Measurements from ENCODE around the gene LIAS. TPM values are rescaled to one million over a fixed set of nuclear protein-coding genes. Genes with fewer than 3 reads are reported as not detected.

Gene LIAS
- 12.1 and 14.4 TPM in 2 replicates for total RNA-seq

DNA sequence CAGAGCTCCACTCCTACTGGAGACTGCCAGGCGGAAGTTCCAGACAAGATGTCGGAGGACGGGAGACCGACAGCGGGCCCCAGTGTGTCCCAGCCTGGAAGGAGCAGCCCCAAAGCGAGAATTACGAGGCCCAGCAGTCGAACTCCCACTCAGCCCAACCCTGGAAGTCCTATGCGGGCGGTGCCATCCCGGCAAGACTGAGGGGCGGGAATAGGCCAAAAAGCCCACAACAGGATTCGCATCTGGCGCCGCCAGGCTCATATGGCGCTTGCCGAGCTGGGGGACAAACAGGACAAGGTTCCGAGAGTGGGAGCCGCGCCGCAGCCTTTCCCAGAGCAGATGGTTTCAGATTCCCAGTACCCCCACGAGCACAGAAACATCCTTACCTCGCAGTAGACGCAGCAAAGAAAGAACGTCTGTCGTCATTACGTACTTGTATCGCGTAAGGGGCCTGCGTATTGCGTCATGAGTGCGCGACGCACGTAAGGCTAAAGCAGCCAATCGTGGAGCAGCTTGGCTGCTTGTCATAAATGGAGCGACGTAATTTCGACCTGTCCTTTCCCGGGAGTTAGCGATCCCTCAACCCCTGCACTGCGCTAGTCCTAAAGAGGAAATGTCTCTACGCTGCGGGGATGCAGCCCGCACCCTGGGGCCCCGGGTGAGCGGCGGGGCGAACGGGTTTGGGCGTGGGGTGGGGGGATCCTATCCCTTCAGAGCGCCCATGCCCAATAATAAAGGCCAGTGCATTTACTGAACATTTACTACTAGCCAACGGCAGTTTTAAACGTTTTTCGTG, at the start of gene LIAS, which contains the start of gene RPL9:
TSS of gene LIAS (plus strand) at position 552 of the 796 bp plus-strand sequence. CDS start at position 614, 62 bp downstream.
TSS of gene RPL9 (minus strand) at position 418 of the 796 bp plus-strand sequence. CDS start 483 bp downstream, outside the sequence.

DNA sequence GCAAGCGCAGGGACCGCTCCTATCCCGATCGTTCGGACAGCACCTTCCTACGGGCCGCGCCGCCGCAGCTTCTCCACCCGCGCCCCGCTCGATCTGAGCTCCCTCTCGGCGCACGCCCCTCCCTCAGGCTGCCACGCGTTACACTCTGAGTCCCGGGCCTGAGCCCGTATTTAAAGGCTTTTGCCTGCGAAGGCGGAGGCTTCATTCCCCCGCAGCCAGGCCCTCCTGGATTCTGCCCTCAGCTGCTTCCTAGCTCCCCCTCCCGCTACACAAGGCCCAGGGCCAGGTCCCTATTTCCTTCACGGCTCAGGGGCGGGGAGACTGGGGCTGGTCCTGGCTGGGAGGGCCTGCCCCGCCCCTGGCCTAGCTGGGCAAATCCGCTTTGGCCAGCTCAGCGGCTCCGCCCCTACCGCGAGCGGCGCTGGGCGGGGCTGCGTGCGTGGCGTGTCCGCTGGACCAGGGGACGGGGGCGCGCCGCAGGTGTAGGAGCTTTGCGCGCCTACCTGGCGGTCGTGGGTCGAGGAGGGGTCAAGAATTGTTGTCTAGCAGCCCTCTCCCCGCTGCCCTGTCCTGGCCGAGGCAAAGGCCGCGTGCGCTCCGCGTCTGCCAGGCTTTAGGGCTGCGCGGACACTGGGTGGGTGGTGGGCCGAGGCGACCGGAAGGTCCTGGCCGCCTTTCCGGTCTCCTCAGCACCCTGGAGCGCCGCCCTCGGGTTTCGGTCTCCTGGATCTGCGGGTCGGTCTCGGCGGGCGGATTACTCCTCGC, 68.6 kb downstream of the LIAS start, which contains the start of gene UGDH:
TSS of gene UGDH (minus strand) at position 144 of the 765 bp plus-strand sequence. CDS start 5,927 bp downstream, outside the sequence.

Other genes starting within 250 kb of the LIAS start
- 46.4 and 47.7 TPM in 2 replicates for gene RFC1, start 92.7 kb upstream of the LIAS start, total RNA-seq
- not detected in 2 replicates for gene KLB, start 52.1 kb upstream of the LIAS start, total RNA-seq
- 3,525 and 4,711 TPM in 2 replicates for gene RPL9, start 134 bp upstream of the LIAS start, total RNA-seq
- gene UGDH, start 68.4 kb downstream of the LIAS start, total RNA-seq = 144 and 167 TPM in 2 replicates
- 27.8 and 41.5 TPM in 2 replicates for gene SMIM14, start 179.8 kb downstream of the LIAS start, total RNA-seq
- 16.8 and 34.9 TPM in 2 replicates for gene UBE2K, start 239.1 kb downstream of the LIAS start, total RNA-seq